ENCODE data around the gene ATP13A5. TPM values are rescaled to one million over a fixed set of nuclear protein-coding genes. Genes with fewer than 3 reads are reported as not detected.

Gene ATP13A5
- total and polyA plus RNA-seq, 11 donors, result not detected

- intact Hi-C loops (cut with DNase I), result no loop called here
- H3K9me3 ChIP-seq, result no peaks in the 10 kb centered on the region
- TF ChIP-seq POLR2A (IDR thresholded peaks at IDR 0.05), result no peak
- no peak for TF ChIP-seq CTCF (IDR thresholded peaks at IDR 0.05)
- peak; percentile 73 to 83 (median 78) for DNase-seq
- 0 to 1% (median 1%) methylated on average over 23 to 93 of the region's 93 CpGs for WGBS, 4 donors
- peak; percentile 75 to 97 (median 92) for ATAC-seq
- H3K27me3 ChIP-seq, result peaks cover 0 to 22% (median 0%) of the 10 kb centered on the region in 9 donors
- no peaks in the 10 kb centered on the region for H3K36me3 ChIP-seq
- H3K27ac ChIP-seq, result peak within 1 kb of the TSS; percentile 63 to 92 (median 83)
- peaks cover 0 to 13% (median 4%) of the 10 kb centered on the region in 12 donors for H3K4me1 ChIP-seq
- H3K4me3 ChIP-seq, result peak within 1 kb of the TSS; percentile 25 to 65 (median 55)
Observed at GRCh38 chr3:193240850-193241706, 137.5 kb downstream of the ATP13A5 start, which contains the start of gene PLAAT1. PLAAT1 (plus strand) TSS chr3:193241222; CDS start chr3:193255651, 14,429 bp downstream.

GRCh38 chr3:193240436-193240849, 138.1 kb downstream of the ATP13A5 start:
- DNase-seq, result peak in 2 of 5 donors; percentile 15 to 28
- WGBS, 4 donors, result 0 to 3% (median 1%) methylated on average over 8 to 9 of the region's 9 CpGs
- TF ChIP-seq CTCF (IDR thresholded peaks at IDR 0.05) (no peak), POLR2A (IDR thresholded peaks at IDR 0.05) (no peak)
- Histone ChIP-seq H3K4me3 (peak overlapping the region; percentile 25 to 65 (median 55)), H3K9me3 (no peaks in the 10 kb centered on the region), H3K27ac (peak overlapping the region; percentile 58 to 92 (median 82)), H3K36me3 (no peaks in the 10 kb centered on the region), H3K27me3 (peaks cover 0 to 22% (median 0%) of the 10 kb centered on the region in 9 donors), H3K4me1 (peaks cover 0 to 13% (median 4%) of the 10 kb centered on the region in 12 donors)
- intact Hi-C loops (cut with DNase I), result no loop called here
- ATAC-seq, result peak; percentile 28 to 66 (median 52)

GRCh38 chr3:193237030-193237429, 141.5 kb downstream of the ATP13A5 start:
- H3K27me3 ChIP-seq, result peaks cover 0 to 14% (median 0%) of the 10 kb centered on the region in 9 donors
- TF ChIP-seq POLR2A (IDR thresholded peaks at IDR 0.05) (no peak), CTCF (IDR thresholded peaks at IDR 0.05) (no peak)
- intact Hi-C loops (cut with DNase I), result no loop called here
- H3K36me3 ChIP-seq, result no peaks in the 10 kb centered on the region
- H3K27ac ChIP-seq, result no peak overlapping the region
- WGBS, 4 donors, result 71 to 82% (median 79%) methylated on average over 5 of the region's 5 CpGs
- ATAC-seq (no peak), DNase-seq (no peak)
- peaks cover 0 to 10% (median 4%) of the 10 kb centered on the region in 12 donors for H3K4me1 ChIP-seq
- H3K9me3 ChIP-seq, result no peaks in the 10 kb centered on the region
- H3K4me3 ChIP-seq, result no peak overlapping the region

- no peak overlapping the region for H3K4me3 ChIP-seq
- ATAC-seq (no peak), DNase-seq (no peak)
- WGBS, 4 donors, result 53 to 68% (median 58%) methylated on average over 4 of the region's 4 CpGs
- H3K27me3 ChIP-seq, result peaks cover 0 to 12% (median 0%) of the 10 kb centered on the region in 9 donors
- peaks cover 0 to 8% (median 4%) of the 10 kb centered on the region in 12 donors for H3K4me1 ChIP-seq
- H3K36me3 ChIP-seq, result no peaks in the 10 kb centered on the region
- no peak for TF ChIP-seq CTCF (IDR thresholded peaks at IDR 0.05)
- no peak for TF ChIP-seq POLR2A (IDR thresholded peaks at IDR 0.05)
- intact Hi-C loops (cut with DNase I), result no loop called here
- H3K27ac ChIP-seq, result no peak overlapping the region
- H3K9me3 ChIP-seq, result no peaks in the 10 kb centered on the region
Observed at GRCh38 chr3:193236599-193236998, 142.0 kb downstream of the ATP13A5 start.
